ENCODE results near the gene GCH1. TPM values are rescaled to one million over a fixed set of nuclear protein-coding genes. Genes with fewer than 3 reads are reported as not detected.

The GCH1 gene
- total RNA-seq, 2 donors from 2014 or later = 2.8 to 16.1 TPM

- DNase-seq (ENCODE audit: low spot score) = no peak
- no peak for ATAC-seq (ENCODE audit: insufficient number of reproducible peaks, low FRiP score, low read depth)
- H3K4me1 ChIP-seq (ENCODE audit: control insufficient read depth in 1 of 2, low read depth in 2 of 2) = no peaks in the 10 kb centered on the region
- H3K4me3 ChIP-seq = no peak overlapping the region
- H3K36me3 ChIP-seq = no peaks in the 10 kb centered on the region
- TF ChIP-seq, protein P1, sequence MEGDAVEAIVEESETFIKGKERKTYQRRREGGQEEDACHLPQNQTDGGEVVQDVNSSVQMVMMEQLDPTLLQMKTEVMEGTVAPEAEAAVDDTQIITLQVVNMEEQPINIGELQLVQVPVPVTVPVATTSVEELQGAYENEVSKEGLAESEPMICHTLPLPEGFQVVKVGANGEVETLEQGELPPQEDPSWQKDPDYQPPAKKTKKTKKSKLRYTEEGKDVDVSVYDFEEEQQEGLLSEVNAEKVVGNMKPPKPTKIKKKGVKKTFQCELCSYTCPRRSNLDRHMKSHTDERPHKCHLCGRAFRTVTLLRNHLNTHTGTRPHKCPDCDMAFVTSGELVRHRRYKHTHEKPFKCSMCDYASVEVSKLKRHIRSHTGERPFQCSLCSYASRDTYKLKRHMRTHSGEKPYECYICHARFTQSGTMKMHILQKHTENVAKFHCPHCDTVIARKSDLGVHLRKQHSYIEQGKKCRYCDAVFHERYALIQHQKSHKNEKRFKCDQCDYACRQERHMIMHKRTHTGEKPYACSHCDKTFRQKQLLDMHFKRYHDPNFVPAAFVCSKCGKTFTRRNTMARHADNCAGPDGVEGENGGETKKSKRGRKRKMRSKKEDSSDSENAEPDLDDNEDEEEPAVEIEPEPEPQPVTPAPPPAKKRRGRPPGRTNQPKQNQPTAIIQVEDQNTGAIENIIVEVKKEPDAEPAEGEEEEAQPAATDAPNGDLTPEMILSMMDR (IDR thresholded peaks at IDR 0.05) = no peak
- no peaks in the 10 kb centered on the region for H3K27me3 ChIP-seq (replicated peaks; ENCODE audit: insufficient read depth)
- no peak overlapping the region for H3K27ac ChIP-seq
- H3K9me3 ChIP-seq = peaks cover 10% of the 10 kb centered on the region
Observed at GRCh38 chr14:54823757-54824549, 78.7 kb downstream of the GCH1 start.

DNA sequence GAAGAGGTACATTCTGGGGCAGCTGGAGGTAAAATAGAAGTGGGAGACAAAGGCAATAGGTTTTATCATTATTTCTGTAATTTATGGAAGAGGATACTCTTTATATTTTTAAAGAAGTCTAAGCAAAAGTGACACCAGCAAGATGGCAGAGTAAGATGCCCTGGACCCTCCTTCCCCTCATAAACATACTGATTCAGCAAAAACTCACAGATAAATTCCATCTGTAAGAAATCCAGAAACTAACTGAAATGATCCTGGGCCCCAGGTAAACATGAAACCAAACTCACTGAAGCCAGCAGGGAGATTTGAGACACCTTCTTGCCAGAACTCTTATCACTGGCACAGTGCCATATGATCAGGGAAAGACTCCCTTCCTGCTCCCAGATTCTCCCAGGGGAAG, 79.9 kb downstream of the GCH1 start:
- TF ChIP-seq, protein P1 (IDR thresholded peaks at IDR 0.05) = no peak

DNA sequence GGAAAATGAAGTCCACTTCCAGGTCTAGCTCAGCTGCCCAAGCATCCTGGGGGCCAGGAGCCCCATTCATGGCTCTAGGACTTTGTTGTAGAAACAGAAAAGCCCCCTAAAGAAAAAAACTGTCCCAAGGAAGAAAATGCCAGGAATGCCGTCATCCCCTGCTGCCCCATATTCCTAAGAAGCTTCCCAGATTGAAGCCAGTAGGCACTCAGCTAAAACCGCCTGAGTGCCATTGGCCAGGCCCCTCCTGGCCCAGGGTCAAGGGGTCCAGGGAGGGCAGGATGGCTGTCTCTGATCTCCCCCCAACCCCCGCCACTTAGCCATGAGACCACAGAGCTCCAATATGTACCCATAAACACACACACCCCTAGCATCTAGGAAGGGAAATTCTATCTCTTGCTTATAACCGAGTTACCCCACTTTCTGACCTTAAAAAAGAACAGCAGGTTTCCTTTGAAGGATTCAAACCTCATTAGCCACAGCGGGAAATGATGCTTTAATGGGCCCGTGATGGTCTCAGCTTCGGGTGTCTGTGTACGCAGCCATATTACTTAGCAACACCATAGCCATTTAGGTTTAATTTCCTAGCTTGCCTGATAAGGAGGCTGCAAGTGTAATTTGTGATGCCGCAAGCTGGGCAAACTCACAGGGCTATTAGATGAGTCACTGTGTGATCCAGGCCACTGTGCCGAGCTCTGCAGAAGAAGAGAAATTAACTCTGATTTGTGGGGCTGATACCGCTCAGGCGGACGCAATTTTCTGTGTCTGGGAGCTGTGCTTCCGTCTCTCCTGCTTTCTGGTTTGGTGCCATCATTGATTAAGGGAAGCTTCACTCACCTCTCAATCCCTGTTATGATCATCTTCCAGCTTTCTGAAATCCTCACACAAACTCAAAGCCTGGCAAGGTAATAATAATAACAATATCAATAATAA, 84.2 kb downstream of the GCH1 start:
- H3K27ac ChIP-seq = no peak overlapping the region
- no peaks in the 10 kb centered on the region for H3K27me3 ChIP-seq (replicated peaks; ENCODE audit: insufficient read depth)
- no peaks in the 10 kb centered on the region for H3K4me1 ChIP-seq (ENCODE audit: control insufficient read depth in 1 of 2, low read depth in 2 of 2)
- no peaks in the 10 kb centered on the region for H3K36me3 ChIP-seq
- no peak overlapping the region for H3K4me3 ChIP-seq
- DNase-seq (ENCODE audit: low spot score) = no peak
- TF ChIP-seq, protein P1 (IDR thresholded peaks at IDR 0.05) = no peak
- H3K9me3 ChIP-seq = peaks cover 3% of the 10 kb centered on the region
- ATAC-seq (ENCODE audit: insufficient number of reproducible peaks, low FRiP score, low read depth) = no peak

More for the DNA sequence above, 79.9 kb downstream of the GCH1 start:
- Histone ChIP-seq H3K9me3 (peaks cover 10% of the 10 kb centered on the region), H3K4me3 (no peak overlapping the region), H3K27ac (no peak overlapping the region), H3K27me3 (replicated peaks; ENCODE audit: insufficient read depth) (no peaks in the 10 kb centered on the region), H3K4me1 (ENCODE audit: control insufficient read depth in 1 of 2, low read depth in 2 of 2) (no peaks in the 10 kb centered on the region), H3K36me3 (no peaks in the 10 kb centered on the region)
- ATAC-seq (ENCODE audit: insufficient number of reproducible peaks, low FRiP score, low read depth) = no peak
- no peak for DNase-seq (ENCODE audit: low spot score)

DNA sequence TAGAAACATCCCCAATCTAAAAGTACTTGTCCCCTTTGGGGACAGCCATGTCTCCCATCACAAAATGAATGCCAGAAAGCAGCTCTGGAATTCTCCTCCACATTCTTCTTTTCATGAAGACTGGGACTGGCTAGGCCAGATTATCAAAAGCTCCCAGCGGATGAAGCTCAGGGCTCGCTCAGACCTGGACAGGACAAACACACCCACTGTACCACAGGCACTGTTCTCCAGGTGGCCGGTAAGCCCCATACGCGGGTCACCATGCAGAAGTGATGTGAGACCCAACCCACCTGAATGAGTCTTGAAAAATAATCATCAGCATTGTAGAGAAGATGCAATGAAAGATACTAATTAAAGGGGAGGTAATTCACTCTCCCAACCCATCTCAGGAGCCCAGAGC, 85.1 kb downstream of the GCH1 start:
- Histone ChIP-seq H3K4me1 (ENCODE audit: control insufficient read depth in 1 of 2, low read depth in 2 of 2) (no peaks in the 10 kb centered on the region), H3K36me3 (no peaks in the 10 kb centered on the region), H3K27ac (no peak overlapping the region), H3K9me3 (no peaks in the 10 kb centered on the region), H3K4me3 (no peak overlapping the region), H3K27me3 (replicated peaks; ENCODE audit: insufficient read depth) (no peaks in the 10 kb centered on the region)
- TF ChIP-seq, protein P1 (IDR thresholded peaks at IDR 0.05) = no peak
- ATAC-seq (ENCODE audit: insufficient number of reproducible peaks, low FRiP score, low read depth) (no peak), DNase-seq (ENCODE audit: low spot score) (no peak)

GRCh38 chr14:54816450-54816849, 86.2 kb downstream of the GCH1 start:
- no peak for DNase-seq (ENCODE audit: low spot score)
- Histone ChIP-seq H3K4me3 (no peak overlapping the region), H3K27me3 (replicated peaks; ENCODE audit: insufficient read depth) (no peaks in the 10 kb centered on the region), H3K36me3 (no peaks in the 10 kb centered on the region), H3K4me1 (ENCODE audit: control insufficient read depth in 1 of 2, low read depth in 2 of 2) (no peaks in the 10 kb centered on the region), H3K27ac (no peak overlapping the region), H3K9me3 (no peaks in the 10 kb centered on the region)
- ATAC-seq (ENCODE audit: insufficient number of reproducible peaks, low FRiP score, low read depth) = no peak
- TF ChIP-seq, protein P1 (IDR thresholded peaks at IDR 0.05) = no peak
